ENCODE results near the gene BUB1.

GRCh38 chr2:110664135-110664534, 13.7 kb downstream of the BUB1 start:
- TF ChIP-seq CTCF (IDR thresholded peaks at IDR 0.05) (no peak), POLR2A (IDR thresholded peaks at IDR 0.05) (no peak), POLR2AphosphoS5 (IDR thresholded peaks at IDR 0.05) (no peak), EP300 (IDR thresholded peaks at IDR 0.05) (no peak)
